ENCODE results near the gene IL3.

IL3 gene

GRCh38 chr5:132070460-132071337 is 10.2 kb downstream of the IL3 start:
- Histone ChIP-seq H3K27me3 (no peaks in the 10 kb centered on the region; the same call in 1 of the 2 replicates), H3K27ac (no peak overlapping the region), H3K4me1 (peaks cover 69% of the 10 kb centered on the region), H3K9ac (no peak overlapping the region), H3K4me3 (no peak overlapping the region), H3K36me3 (no peaks in the 10 kb centered on the region), H3K4me2 (peak overlapping the region; percentile 82), H4K20me1 (no peaks in the 10 kb centered on the region), H3K9me3 (no peaks in the 10 kb centered on the region)
- no peak for TF ChIP-seq Cebpa-rat (IDR thresholded peaks at IDR 0.05)

DNA sequence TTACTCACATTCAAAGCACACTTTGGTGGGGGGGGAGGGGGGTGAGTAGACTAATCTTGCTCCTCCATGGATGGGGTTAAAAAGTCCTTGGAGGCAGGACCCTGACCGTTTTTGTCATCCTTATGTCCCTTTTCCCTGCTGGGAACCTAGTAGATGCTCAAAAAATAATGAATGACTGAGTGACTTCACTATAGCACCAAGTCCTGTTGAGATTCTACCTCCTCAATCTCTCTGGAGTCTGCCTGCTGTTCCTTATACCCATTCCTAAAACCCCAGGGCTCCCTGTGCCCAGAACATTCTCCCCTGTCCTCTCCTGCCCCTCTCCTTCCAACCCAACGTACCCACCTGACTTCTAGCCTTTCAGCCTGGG is 10.9 kb downstream of the IL3 start:
- Histone ChIP-seq H3K36me3 (no peaks in the 10 kb centered on the region), H3K9ac (no peak overlapping the region), H3K4me1 (peaks cover 69% of the 10 kb centered on the region), H3K27ac (no peak overlapping the region), H3K4me3 (no peak overlapping the region), H3K9me3 (no peaks in the 10 kb centered on the region), H3K4me2 (peak overlapping the region; percentile 82), H4K20me1 (no peaks in the 10 kb centered on the region), H3K27me3 (no peaks in the 10 kb centered on the region; the same call in 1 of the 2 replicates)
- no peak for TF ChIP-seq Cebpa-rat (IDR thresholded peaks at IDR 0.05)

DNA sequence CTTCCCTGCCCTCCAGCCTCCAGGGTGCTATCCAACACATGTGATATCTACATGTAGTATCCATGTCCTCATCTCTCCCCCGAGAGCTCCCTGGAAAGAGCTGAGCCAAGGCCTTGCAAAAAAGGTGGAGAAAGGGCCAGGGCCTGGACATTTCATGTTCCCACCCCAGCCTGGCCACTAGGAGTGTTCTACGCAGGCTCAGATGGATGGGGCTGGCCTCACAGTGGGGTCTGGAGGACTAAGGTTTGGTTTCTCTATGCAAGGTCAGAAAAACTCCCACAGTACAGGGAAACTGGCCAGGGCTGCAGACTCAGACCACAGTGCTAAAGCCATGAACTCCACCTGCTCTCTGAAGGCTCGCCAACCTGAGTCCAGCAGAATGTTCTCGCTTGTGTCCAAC is 11.6 kb downstream of the IL3 start:
- Histone ChIP-seq H4K20me1 (no peaks in the 10 kb centered on the region), H3K9ac (no peak overlapping the region), H3K4me3 (no peak overlapping the region), H3K4me1 (peaks cover 68% of the 10 kb centered on the region), H3K4me2 (no peak overlapping the region), H3K27ac (no peak overlapping the region), H3K9me3 (no peaks in the 10 kb centered on the region), H3K27me3 (no peaks in the 10 kb centered on the region; the same call in 1 of the 2 replicates), H3K36me3 (no peaks in the 10 kb centered on the region)
- no peak for TF ChIP-seq Cebpa-rat (IDR thresholded peaks at IDR 0.05)

- Histone ChIP-seq H3K4me2 (no peak overlapping the region), H3K27ac (no peak overlapping the region), H3K9ac (no peak overlapping the region), H4K20me1 (no peaks in the 10 kb centered on the region), H3K4me1 (peaks cover 63% of the 10 kb centered on the region), H3K36me3 (no peaks in the 10 kb centered on the region), H3K4me3 (no peak overlapping the region), H3K27me3 (no peaks in the 10 kb centered on the region; the same call in 1 of the 2 replicates), H3K9me3 (no peaks in the 10 kb centered on the region)
- TF ChIP-seq Cebpa-rat (IDR thresholded peaks at IDR 0.05) = no peak
Measured at GRCh38 chr5:132072528-132072927, 12.1 kb downstream of the IL3 start.

DNA sequence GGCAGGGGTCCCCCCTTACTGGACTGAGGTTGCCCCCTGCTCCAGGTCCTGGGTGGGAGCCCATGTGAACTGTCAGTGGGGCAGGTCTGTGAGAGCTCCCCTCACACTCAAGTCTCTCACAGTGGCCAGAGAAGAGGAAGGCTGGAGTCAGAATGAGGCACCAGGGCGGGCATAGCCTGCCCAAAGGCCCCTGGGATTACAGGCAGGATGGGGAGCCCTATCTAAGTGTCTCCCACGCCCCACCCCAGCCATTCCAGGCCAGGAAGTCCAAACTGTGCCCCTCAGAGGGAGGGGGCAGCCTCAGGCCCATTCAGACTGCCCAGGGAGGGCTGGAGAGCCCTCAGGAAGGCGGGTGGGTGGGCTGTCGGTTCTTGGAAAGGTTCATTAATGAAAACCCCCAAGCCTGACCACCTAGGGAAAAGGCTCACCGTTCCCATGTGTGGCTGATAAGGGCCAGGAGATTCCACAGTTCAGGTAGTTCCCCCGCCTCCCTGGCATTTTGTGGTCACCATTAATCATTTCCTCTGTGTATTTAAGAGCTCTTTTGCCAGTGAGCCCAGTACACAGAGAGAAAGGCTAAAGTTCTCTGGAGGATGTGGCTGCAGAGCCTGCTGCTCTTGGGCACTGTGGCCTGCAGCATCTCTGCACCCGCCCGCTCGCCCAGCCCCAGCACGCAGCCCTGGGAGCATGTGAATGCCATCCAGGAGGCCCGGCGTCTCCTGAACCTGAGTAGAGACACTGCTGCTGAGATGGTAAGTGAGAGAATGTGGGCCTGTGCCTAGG is 13.0 kb downstream of the IL3 start, which contains the start of gene CSF2:
CSF2 (plus strand) TSS at position 559 of the 783 bp plus-strand sequence; CDS start at position 594, 35 bp downstream.
- H3K9ac ChIP-seq = no peak within 1 kb of the TSS
- H3K36me3 ChIP-seq = no peaks in the 10 kb centered on the region
- peaks cover 54% of the 10 kb centered on the region for H3K4me1 ChIP-seq
- 0 out of 2 replicates have a peak within 1 kb of the TSS, but pooled peaks have one; percentile 7 for H3K4me2 ChIP-seq
- no peak within 1 kb of the TSS for H3K4me3 ChIP-seq
- H4K20me1 ChIP-seq = no peaks in the 10 kb centered on the region
- no peaks in the 10 kb centered on the region; the same call in 1 of the 2 replicates for H3K27me3 ChIP-seq
- H3K9me3 ChIP-seq = no peaks in the 10 kb centered on the region
- H3K27ac ChIP-seq = no peak within 1 kb of the TSS
- TF ChIP-seq Cebpa-rat (IDR thresholded peaks at IDR 0.05) = no peak

DNA sequence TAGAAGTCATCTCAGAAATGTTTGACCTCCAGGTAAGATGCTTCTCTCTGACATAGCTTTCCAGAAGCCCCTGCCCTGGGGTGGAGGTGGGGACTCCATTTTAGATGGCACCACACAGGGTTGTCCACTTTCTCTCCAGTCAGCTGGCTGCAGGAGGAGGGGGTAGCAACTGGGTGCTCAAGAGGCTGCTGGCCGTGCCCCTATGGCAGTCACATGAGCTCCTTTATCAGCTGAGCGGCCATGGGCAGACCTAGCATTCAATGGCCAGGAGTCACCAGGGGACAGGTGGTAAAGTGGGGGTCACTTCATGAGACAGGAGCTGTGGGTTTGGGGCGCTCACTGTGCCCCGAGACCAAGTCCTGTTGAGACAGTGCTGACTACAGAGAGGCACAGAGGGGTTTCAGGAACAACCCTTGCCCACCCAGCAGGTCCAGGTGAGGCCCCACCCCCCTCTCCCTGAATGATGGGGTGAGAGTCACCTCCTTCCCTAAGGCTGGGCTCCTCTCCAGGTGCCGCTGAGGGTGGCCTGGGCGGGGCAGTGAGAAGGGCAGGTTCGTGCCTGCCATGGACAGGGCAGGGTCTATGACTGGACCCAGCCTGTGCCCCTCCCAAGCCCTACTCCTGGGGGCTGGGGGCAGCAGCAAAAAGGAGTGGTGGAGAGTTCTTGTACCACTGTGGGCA is 13.8 kb downstream of the IL3 start:
- TF ChIP-seq Cebpa-rat (IDR thresholded peaks at IDR 0.05) = no peak
- Histone ChIP-seq H4K20me1 (no peaks in the 10 kb centered on the region), H3K4me1 (peaks cover 46% of the 10 kb centered on the region), H3K27ac (no peak overlapping the region), H3K4me2 (no peak overlapping the region), H3K4me3 (no peak overlapping the region), H3K9ac (no peak overlapping the region), H3K27me3 (no peaks in the 10 kb centered on the region; the same call in 1 of the 2 replicates), H3K9me3 (no peaks in the 10 kb centered on the region), H3K36me3 (no peaks in the 10 kb centered on the region)

DNA sequence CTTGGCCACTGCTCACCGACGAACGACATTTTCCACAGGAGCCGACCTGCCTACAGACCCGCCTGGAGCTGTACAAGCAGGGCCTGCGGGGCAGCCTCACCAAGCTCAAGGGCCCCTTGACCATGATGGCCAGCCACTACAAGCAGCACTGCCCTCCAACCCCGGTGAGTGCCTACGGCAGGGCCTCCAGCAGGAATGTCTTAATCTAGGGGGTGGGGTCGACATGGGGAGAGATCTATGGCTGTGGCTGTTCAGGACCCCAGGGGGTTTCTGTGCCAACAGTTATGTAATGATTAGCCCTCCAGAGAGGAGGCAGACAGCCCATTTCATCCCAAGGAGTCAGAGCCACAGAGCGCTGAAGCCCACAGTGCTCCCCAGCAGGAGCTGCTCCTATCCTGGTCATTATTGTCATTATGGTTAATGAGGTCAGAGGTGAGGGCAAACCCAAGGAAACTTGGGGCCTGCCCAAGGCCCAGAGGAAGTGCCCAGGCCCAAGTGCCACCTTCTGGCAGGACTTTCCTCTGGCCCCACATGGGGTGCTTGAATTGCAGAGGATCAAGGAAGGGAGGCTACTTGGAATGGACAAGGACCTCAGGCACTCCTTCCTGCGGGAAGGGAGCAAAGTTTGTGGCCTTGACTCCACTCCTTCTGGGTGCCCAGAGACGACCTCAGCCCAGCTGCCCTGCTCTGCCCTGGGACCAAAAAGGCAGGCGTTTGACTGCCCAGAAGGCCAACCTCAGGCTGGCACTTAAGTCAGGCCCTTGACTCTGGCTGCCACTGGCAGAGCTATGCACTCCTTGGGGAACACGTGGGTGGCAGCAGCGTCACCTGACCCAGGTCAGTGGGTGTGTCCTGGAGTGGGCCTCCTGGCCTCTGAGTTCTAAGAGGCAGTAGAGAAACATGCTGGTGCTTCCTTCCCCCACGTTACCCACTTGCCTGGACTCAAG is 14.6 kb downstream of the IL3 start:
- H3K4me2 ChIP-seq = peak overlapping the region; percentile 34
- peaks cover 38% of the 10 kb centered on the region for H3K4me1 ChIP-seq
- H4K20me1 ChIP-seq = no peaks in the 10 kb centered on the region
- H3K9me3 ChIP-seq = no peaks in the 10 kb centered on the region
- H3K9ac ChIP-seq = no peak overlapping the region
- H3K36me3 ChIP-seq = no peaks in the 10 kb centered on the region
- H3K27me3 ChIP-seq = no peaks in the 10 kb centered on the region; the same call in 1 of the 2 replicates
- TF ChIP-seq Cebpa-rat (IDR thresholded peaks at IDR 0.05) = no peak
- no peak overlapping the region for H3K27ac ChIP-seq
- H3K4me3 ChIP-seq = no peak overlapping the region

DNA sequence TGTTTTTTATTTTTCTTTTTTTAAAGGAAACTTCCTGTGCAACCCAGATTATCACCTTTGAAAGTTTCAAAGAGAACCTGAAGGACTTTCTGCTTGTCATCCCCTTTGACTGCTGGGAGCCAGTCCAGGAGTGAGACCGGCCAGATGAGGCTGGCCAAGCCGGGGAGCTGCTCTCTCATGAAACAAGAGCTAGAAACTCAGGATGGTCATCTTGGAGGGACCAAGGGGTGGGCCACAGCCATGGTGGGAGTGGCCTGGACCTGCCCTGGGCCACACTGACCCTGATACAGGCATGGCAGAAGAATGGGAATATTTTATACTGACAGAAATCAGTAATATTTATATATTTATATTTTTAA is 15.2 kb downstream of the IL3 start:
- H3K36me3 ChIP-seq = no peaks in the 10 kb centered on the region
- H4K20me1 ChIP-seq = no peaks in the 10 kb centered on the region
- no peaks in the 10 kb centered on the region for H3K9me3 ChIP-seq
- H3K27me3 ChIP-seq = no peaks in the 10 kb centered on the region; the same call in 1 of the 2 replicates
- H3K4me2 ChIP-seq = peak overlapping the region; percentile 34; the same call in 1 of the 2 replicates
- no peak overlapping the region for H3K4me3 ChIP-seq
- no peak overlapping the region for H3K27ac ChIP-seq
- peaks cover 31% of the 10 kb centered on the region for H3K4me1 ChIP-seq
- no peak for TF ChIP-seq Cebpa-rat (IDR thresholded peaks at IDR 0.05)
- no peak overlapping the region for H3K9ac ChIP-seq

Data from BLaER1 (cell line).